ENCODE measurements around the gene TFDP1.

TFDP1 gene

GRCh38 chr13:113638806-113639205 is 54.3 kb downstream of the TFDP1 start:
- Histone ChIP-seq H3K27me3 (ENCODE audit: insufficient read depth, poor library complexity, severe bottlenecking) (no peaks in the 10 kb centered on the region), H3K4me3 (ENCODE audit: severe bottlenecking) (no peak overlapping the region), H3K9me3 (ENCODE audit: severe bottlenecking) (peaks cover 2% of the 10 kb centered on the region), H3K27ac (ENCODE audit: poor library complexity, severe bottlenecking) (no peak overlapping the region), H3K4me1 (ENCODE audit: insufficient read depth, poor library complexity, severe bottlenecking) (no peaks in the 10 kb centered on the region), H3K36me3 (ENCODE audit: low read depth) (peaks cover 88% of the 10 kb centered on the region)
- TF ChIP-seq CTCF (IDR thresholded peaks at IDR 0.05; ENCODE audit: poor library complexity, severe bottlenecking): no peak
- no peak for DNase-seq (ENCODE audit: low spot score)
- ATAC-seq (ENCODE audit: low read depth): no peak

GRCh38 chr13:113639616-113640262 is 55.2 kb downstream of the TFDP1 start:
- no peak for ATAC-seq (ENCODE audit: low read depth)
- no peak for TF ChIP-seq CTCF (IDR thresholded peaks at IDR 0.05; ENCODE audit: poor library complexity, severe bottlenecking)
- no peak overlapping the region for H3K27ac ChIP-seq (ENCODE audit: poor library complexity, severe bottlenecking)
- peaks cover 78% of the 10 kb centered on the region for H3K36me3 ChIP-seq (ENCODE audit: low read depth)
- H3K9me3 ChIP-seq (ENCODE audit: severe bottlenecking): peaks cover 2% of the 10 kb centered on the region
- no peaks in the 10 kb centered on the region for H3K4me1 ChIP-seq (ENCODE audit: insufficient read depth, poor library complexity, severe bottlenecking)
- H3K27me3 ChIP-seq (ENCODE audit: insufficient read depth, poor library complexity, severe bottlenecking): no peaks in the 10 kb centered on the region
- no peak overlapping the region for H3K4me3 ChIP-seq (ENCODE audit: severe bottlenecking)
- DNase-seq (ENCODE audit: low spot score): no peak

GRCh38 chr13:113641426-113641825 is 56.9 kb downstream of the TFDP1 start:
- Histone ChIP-seq H3K4me3 (ENCODE audit: severe bottlenecking) (no peak overlapping the region), H3K4me1 (ENCODE audit: insufficient read depth, poor library complexity, severe bottlenecking) (no peaks in the 10 kb centered on the region), H3K27ac (ENCODE audit: poor library complexity, severe bottlenecking) (no peak overlapping the region), H3K9me3 (ENCODE audit: severe bottlenecking) (peaks cover 5% of the 10 kb centered on the region), H3K36me3 (ENCODE audit: low read depth) (peaks cover 62% of the 10 kb centered on the region), H3K27me3 (ENCODE audit: insufficient read depth, poor library complexity, severe bottlenecking) (no peaks in the 10 kb centered on the region)
- no peak for DNase-seq (ENCODE audit: low spot score)
- TF ChIP-seq CTCF (IDR thresholded peaks at IDR 0.05; ENCODE audit: poor library complexity, severe bottlenecking): no peak
- ATAC-seq (ENCODE audit: low read depth): no peak

- Histone ChIP-seq H3K27ac (ENCODE audit: poor library complexity, severe bottlenecking) (no peak overlapping the region), H3K4me1 (ENCODE audit: insufficient read depth, poor library complexity, severe bottlenecking) (no peaks in the 10 kb centered on the region), H3K36me3 (ENCODE audit: low read depth) (peaks cover 50% of the 10 kb centered on the region), H3K4me3 (ENCODE audit: severe bottlenecking) (no peak overlapping the region), H3K27me3 (ENCODE audit: insufficient read depth, poor library complexity, severe bottlenecking) (no peaks in the 10 kb centered on the region), H3K9me3 (ENCODE audit: severe bottlenecking) (peaks cover 5% of the 10 kb centered on the region)
- no peak for TF ChIP-seq CTCF (IDR thresholded peaks at IDR 0.05; ENCODE audit: poor library complexity, severe bottlenecking)
- ATAC-seq (ENCODE audit: low read depth): no peak
- DNase-seq (ENCODE audit: low spot score): no peak
These were observed 58.0 kb downstream of the TFDP1 start for GRCh38 chr13:113642563-113642962.

- DNase-seq (ENCODE audit: low spot score) (no peak), ATAC-seq (ENCODE audit: low read depth) (no peak)
- H3K36me3 ChIP-seq (ENCODE audit: low read depth): peaks cover 40% of the 10 kb centered on the region
- TF ChIP-seq CTCF (IDR thresholded peaks at IDR 0.05; ENCODE audit: poor library complexity, severe bottlenecking): no peak
- peaks cover 5% of the 10 kb centered on the region for H3K9me3 ChIP-seq (ENCODE audit: severe bottlenecking)
- H3K4me3 ChIP-seq (ENCODE audit: severe bottlenecking): no peak overlapping the region
- no peaks in the 10 kb centered on the region for H3K4me1 ChIP-seq (ENCODE audit: insufficient read depth, poor library complexity, severe bottlenecking)
- H3K27ac ChIP-seq (ENCODE audit: poor library complexity, severe bottlenecking): no peak overlapping the region
- H3K27me3 ChIP-seq (ENCODE audit: insufficient read depth, poor library complexity, severe bottlenecking): no peaks in the 10 kb centered on the region
These were observed 59.0 kb downstream of the TFDP1 start for GRCh38 chr13:113643593-113643992.

Data from RWPE2 (cell line).